HG03558 (cell line): ENCODE results near the gene ANO1.

ENCODE experiments used
- ATAC-seq: cut with Tn5 transposase; IDR thresholded peaks from one replicate; pipeline ENCODE4 v1.9.1; 2021; ENCODE audit warnings: moderate number of reproducible peaks; ENCODE audit not compliant: unreplicated experiment; ENCODE audit errors: extremely low read depth

ANO1 gene

DNA sequence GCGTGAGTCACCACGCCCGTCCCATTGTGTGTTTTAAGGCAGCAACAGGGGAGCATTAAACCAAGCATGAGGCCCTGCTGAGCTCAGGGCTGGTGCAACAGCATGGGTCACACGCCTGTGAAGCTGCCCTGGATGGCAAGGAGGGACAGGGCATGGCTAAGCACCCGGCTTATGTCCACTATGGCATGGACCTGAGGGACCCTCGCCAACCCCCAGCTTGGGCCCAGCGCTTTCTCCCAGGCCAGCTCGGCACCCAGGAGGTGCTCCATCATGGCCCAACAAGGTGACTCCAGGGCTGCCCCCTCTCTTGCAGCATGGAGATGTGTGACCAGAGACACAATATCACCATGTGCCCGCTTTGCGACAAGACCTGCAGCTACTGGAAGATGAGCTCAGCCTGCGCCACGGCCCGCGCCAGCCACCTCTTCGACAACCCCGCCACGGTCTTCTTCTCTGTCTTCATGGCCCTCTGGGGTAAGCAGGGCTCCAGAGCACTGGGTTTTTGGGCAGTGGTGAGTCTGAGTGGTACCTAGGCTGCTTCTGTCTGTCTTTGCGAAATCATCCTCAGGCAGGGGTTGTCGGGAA lies 53.6 kb downstream of the ANO1 start:
- ATAC-seq = no peak

DNA sequence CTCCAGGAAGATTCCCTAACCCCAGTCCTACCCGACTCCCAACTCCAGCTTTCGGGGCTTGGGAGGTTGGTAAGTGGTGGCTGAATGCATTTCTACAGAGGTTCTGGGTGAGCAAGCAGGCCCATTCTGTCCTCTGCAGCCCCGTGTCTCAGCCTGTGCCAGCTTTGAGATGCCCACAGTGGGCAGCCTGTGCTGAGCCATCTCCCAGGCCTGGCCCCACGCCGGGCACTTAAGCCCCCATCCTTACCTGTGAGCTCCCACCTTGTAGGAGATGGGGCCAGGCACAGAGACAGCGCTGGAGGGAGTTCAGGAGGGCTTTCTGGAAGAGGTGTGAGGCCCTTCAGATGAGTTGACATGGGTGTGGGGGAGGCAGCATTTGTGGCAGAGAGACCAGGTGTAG lies 54.5 kb downstream of the ANO1 start:
- no peak for ATAC-seq

DNA sequence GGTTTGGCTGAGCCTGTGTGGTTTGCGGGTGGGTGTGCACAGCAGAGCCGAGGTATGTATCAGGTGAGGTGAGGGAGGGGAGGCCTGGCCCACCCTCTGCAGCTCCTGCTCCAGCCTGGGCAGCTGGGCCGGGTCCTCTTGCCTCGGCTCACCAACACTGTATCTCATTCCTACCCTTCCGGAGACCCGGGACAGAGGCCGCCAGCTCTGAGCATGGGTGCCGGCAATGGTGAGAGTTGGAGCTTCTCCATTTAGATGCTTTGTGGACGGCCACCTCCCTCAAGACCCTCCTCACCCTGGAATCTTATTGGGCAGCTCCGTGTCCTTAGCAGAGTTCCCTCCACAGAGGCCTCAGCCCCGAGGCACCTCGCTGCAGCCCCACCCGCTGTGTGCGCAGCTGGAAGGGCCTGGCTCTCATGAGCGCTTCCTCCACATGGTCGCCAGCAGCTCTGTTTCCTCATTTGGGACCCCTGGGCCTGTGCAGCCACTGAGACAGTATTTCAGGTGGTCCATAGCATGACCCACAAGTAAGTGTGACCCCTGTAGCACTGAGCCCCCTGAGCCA lies 55.7 kb downstream of the ANO1 start:
- no peak for ATAC-seq

DNA sequence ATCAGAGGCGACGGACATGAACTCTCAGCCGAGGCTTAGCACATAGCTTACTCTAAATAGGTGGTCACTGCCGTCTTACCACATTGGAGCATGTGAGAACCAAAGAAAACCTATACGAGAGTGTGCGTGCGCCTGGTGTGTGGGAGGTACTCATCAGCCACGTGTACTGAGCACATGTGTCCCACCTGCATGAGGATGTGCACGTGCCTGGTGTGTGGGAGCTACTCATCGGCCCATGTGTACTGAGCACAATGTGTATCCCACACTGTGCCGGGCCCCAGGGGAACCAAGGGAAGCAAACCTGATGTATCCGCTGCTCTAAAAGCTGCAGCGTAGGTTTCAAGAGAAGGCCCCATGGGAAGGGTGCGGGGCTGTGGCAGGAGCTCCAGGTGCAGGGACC lies 56.4 kb downstream of the ANO1 start:
- no peak for ATAC-seq

DNA sequence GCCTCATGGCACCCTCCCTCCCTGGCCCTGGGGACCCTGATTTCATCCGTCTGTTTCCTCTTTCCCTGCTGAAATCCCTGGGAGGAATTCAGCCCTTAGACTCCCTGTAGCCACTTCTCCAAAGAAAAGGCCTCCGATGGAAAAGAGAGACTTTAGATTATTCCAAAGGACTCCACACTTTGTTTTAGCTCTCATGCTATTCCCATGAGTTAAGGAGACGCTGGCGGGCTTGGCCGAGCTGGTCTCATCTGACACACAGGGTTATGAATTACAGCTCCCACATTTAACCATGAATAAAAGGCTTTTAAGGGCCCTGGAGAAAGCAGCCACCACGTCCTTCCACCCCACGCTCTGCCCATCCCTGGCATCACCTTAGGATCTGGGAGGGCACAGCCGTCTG lies 57.0 kb downstream of the ANO1 start:
- no peak for ATAC-seq

DNA sequence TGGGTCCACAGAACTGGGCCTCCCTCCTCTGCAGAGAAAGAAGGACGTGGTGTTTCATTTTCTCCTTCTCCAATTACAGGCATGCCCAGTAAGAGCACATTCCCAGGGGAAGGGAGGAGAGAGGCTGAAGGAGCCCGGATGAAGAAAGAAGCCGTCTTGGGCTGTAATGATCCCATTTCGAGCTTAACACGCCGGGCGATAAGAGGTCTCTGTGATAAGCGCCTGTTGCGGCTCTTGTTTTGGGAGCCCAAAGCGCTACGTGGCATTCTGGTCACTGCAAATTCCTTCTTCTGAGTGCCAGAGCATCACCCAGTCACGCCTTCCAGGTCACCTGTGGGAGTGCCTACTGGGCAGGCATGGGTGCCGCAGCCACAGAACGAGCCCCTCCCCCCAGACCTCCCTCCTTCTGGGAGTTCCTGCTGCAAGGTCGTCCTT lies 57.5 kb downstream of the ANO1 start:
- no peak for ATAC-seq

DNA sequence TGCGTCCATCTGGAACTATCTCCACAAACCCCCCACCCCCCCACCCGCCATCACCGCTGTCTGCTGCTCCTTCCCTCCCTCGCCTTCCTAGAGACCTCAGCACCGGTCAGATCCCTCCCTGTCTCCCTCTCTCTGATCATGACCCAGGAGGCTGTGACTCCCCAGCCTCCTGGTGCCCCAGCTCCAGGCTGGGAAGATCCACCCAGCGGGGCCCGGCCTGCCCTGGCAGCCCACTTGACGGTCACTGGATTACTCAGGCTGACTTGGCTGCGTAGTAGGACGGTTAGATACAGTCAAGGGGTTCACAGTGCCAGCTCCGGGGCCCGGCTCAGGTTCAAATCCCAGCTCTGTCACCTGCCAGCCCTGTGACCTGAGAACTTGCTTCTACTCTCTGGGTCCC lies 59.3 kb downstream of the ANO1 start:
- ATAC-seq = no peak

DNA sequence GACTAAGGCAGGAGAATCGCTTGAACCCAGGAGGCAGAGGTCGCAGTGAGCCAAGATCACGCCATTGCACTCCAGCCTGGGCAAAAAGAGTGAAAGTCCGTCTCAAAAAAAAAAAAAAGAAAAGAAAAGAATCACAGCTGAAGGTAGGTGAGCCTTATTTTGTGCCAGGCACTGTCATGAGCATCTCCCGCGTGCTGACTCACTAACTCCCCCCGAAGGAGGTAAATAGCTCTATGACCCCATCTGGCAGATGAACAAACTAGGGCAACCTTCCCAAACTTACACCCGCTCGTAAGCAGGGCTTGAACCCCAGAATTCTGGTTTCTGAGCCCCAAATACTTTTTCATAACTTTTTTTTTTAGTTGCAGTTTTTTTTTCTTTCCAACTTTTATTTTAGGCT lies 60.3 kb downstream of the ANO1 start:
- no peak for ATAC-seq

DNA sequence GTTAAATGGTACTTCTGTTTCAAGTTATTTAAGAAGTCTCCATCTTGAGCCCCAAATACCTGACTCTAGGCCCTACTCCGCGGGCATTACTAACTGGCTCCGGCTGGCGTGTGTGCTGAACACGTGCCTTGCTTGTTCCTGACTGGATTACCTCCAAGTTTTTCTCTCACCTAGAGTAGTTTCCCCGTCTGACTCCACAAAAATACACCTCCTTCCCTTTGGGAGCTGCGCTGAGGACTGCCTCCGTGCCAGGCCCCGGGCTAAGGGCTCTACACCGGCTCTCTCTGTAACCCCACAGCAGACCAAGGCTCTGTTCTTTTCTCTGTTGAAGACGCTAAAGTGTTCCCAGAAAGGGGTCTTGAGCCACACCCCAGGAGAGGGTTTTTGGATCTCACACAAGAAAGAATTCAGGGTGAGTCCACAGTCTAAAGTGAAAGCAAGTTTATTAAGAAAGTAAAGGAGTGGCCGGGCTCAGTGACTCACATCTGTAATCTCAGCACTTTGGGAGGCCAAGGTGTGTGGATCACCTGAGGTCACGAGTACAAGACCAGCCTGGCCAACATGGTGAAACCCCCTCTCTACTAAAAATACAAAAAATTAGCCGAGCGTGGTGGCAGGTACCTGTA lies 61.8 kb downstream of the ANO1 start:
- ATAC-seq = no peak

DNA sequence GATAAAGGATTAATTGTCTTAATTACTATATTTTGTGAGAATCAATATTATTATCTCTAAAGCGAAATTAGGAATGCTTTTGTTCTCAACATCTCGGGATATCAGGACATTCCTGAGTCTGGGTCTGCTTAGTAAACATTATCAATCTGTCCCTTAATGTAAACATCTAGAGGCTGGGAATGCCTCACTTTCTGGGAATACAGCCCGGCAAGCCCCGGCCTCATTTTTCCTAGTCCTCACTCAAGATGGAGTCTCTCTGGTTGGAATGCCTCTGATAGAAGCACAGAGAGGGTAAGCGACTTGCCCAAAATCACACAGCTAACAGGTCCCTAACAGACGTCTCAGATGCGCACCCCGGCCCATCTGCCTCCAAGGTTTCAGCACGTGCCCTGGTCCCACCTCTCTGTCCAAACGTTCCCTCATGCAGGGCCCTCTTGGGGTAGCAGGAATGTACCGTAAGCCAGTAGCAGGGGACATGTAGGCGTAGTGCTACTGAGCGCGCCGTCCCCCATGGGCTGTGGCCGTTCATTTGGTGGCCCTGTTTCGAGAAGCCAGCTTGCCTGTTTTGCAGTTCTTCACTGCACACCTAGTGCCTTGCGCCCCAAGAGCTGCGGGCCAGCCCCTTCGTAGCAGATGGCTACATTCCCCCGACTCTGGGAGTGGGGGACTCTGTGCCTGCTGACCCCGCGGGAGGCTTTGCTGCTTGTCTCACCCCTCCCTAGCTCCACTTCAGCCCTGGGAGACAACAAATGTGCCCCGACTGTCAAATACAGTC lies 62.8 kb downstream of the ANO1 start:
- no peak for ATAC-seq

DNA sequence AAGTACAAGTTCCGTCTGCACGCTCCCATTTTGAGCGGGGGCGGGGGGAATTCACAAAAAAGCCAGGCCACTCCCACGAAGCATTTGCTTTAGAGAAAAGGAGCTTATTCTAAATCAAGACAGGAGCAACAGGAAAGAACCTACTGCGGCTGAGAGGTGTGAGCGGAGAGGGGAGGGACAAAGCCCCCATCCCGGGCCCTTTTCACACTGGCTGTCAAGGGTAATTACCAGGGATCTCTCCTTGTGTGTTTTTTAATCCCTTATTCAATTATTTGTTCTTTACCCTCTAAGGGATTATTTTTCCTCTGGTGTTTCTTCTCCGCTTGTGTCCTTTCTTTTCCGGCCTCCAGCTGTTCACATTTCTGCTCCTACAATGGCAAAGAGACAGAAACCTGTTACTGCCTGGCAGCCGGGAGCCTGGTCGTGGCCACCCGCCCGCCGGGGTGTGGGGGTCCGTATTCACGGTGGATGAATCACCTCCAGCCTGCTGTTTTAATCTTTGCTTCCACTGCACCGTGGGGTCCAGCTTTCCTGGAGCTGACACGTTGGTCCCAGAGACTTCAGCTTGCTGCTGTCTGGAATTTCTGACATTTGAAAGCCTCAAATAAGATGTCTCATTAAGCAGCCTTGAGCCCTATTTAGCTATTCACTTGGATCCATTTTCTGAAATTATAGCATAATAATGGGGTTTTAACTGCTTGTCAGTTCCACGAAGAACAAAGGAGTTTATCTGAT lies 63.5 kb downstream of the ANO1 start:
- no peak for ATAC-seq

DNA sequence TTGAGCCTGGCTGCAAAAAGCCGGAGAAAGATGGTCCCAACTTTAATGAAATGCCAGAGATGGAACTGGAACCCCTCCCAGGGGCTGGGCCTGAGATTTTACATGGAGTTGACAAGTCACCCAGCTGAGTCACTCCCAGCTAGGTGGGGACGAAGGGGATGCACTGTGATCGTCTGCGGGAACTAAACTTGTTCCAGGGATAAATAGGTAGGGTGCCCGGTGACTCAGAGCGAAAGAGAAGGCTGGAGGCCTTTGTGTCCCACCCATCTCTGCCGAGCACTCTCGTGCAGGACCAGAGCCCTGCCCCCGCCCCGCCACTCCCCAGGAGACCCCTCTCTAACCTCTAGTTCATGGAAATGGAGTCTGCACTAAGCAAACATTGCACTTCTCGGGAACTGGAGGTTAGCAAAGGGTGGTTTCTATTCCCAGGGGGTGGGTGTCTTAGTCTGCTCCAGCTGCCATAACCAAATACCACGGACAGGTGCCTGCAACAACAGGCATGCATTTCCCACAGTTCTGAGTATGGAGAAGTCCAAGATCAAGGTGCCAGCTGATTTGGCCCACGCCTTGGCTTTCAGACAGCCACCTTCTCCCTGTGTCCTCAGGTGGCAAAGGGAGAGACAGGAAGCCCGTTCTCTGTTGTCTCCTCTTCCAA lies 64.2 kb downstream of the ANO1 start:
- no peak for ATAC-seq

DNA sequence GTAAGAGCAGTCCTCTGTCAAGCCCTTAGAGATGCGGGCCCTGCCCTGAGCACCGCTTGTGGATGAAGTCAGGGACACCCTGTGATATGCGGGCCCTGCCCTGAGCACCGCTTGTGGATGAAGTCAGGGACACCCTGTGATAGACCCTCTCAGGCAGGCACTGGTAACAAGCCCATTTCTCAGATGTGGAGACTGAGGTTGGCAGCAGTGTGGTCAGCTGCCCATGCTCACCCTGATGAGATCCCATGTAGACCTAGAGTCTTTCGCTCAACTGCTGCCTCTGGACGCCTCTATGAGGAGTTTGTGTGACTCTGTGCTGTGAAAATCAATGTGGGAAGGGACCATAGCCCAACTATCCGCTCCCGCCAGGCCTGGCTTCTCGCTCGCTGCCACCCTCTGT lies 66.1 kb downstream of the ANO1 start:
- no peak for ATAC-seq

DNA sequence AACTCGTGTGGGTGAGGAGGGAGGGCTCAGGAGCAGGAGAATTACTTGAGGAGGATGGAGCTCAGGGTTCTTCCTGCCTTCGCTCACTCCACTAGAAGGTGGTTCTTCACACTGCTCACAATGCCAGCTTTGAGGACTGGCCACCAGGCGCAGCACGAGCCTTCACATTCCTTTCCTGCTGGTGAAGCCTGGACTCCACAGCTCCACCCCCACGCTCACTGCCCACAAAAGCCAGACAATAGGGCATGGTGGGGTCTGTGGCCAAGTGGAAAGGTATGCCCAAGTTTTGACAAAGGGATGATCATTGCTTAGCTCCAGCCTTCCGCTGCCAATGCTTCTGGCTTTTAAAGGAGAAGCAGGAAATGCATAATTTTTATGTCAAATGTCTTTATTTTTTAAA lies 67.0 kb downstream of the ANO1 start:
- ATAC-seq = no peak

DNA sequence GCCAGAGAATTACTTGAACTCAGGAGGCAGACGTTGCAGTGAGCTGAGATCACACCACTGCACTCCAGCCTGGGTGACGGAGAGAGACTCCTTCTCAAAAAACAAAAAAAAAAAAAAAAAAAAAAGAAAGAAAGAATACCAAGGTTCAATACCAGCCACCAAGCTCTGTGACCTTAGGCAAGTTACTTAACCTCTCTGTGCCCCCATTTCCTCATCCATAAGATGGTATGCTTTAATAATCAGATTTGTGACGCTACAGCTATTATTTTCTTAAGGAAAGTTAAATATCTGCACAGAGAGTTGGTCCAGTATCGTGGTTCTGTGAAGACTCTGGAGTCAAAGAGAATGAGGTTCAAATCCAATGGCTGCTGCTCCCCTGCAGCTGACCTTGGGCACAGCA lies 67.7 kb downstream of the ANO1 start:
- no peak for ATAC-seq

DNA sequence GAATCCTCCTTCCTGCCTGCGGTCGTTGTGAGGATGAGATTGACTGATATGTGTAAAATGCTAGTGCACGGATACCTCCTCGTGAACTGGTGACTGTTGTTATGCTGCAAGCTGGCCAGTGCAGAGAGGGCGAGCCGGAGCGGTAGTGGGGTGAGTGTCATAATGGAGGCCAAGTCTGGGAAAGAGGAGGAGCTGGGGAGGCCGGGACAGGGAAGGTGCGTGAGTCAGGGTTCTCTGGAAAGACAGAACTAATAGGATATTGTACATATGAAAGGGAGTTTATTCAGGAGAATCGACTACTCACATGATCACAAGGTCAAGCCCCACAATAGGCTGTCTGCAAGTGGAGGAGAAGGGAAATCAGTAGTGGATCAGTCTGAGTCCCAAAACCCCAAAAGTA lies 68.2 kb downstream of the ANO1 start:
- no peak for ATAC-seq

DNA sequence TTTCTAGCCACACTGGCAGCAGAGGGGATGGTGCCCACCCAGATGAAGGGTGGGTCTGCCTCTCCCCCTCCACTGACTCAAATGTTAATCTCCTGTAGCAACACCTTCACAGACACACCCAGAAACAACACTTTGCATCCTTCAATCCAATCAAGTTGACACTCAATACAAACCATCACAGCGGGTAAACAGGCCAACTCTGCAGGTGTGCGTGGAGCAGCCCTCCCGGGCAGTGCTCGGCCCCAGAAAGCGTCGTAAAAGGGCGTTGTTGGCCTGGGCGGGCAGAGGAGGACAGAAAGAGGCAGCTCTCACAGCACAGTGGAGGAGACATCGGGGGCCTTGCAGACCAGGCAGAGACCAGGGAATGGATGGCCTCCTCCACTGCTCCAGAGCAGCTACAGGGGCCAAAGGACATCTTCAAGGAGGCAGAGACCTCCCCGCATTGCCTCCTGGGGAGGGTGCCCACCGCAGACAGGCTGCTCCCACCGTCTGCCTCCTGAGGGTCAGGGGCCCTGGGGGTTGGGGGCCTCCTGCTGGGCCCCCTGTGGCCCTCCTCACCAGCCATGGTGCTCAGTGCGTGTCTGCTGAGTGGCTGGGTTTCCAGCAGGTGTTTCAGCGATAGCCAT lies 68.9 kb downstream of the ANO1 start:
- no peak for ATAC-seq

DNA sequence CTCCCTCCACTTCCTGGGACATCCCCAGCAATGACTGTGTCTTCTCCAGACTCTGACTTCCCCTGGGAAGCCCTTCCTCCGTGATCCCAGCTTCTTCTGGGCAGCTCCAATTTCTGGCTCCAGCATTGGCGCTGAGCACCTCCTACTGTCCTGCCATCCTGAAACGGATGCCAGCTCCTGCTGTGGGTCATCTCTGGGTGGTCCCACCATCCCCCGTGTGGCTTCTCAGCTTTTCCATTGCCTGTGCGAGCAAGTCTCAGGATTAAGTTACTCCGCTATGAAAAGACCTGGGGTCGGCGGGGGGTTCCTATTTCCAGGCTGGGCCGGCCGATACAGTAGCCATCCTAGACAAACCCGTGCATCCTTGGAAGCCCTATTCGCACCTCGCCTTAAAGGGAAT lies 69.6 kb downstream of the ANO1 start:
- no peak for ATAC-seq

DNA sequence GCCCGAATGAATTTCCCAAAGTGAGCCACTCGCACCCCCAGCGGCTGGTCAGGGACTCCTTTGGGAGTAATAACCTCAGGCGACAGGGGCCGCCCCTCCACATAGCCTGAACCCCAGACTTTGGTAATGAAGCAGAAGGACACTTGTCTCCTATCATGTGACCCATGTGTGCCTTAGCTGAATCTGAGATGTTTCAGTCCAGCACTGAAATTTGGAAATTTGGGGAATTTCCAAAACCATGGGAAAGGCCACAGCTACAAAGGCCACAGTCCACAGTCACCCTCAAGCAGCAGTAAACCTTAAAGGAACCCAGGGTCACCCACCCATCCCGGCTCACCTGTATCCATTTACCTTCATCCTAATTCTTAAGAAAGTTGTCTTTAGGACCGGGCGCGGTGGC lies 73.6 kb downstream of the ANO1 start:
- ATAC-seq = no peak
